BE2C (cell line): ENCODE data around the gene CCDC12.

Source experiments
- DNase-seq: peaks from one replicate; pipeline ENCODE4 v3.0.0-alpha.2; 2020
- H3K27me3 ChIP-seq: fragments of 250-450 bp; sonication (Bioruptor Pico); 2 replicates; pipeline ENCODE4 v1.5.1; 2020; ENCODE audit warnings: mild to moderate bottlenecking
- H3K36me3 ChIP-seq: fragments of 250-450 bp; sonication (Bioruptor Pico); 2 replicates; pipeline ENCODE4 v1.5.1; 2020; ENCODE audit warnings: mild to moderate bottlenecking
- H3K4me1 ChIP-seq: fragments of 250-450 bp; sonication (Bioruptor Pico); 2 replicates; pipeline ENCODE4 v1.5.1; 2020
- H3K4me3 ChIP-seq: 2 replicates; pipeline ENCODE4 v1.5.1; 2011; ENCODE audit warnings: low read depth, low read length
- H3K9me3 ChIP-seq: fragments of 250-450 bp; sonication (Bioruptor Pico); 2 replicates; pipeline ENCODE4 v1.5.1; 2020
- CTCF ChIP-seq: IDR thresholded peaks from 2 replicates; pipeline ENCODE4 v1.5.1; 2012; ENCODE audit warnings: mild to moderate bottlenecking, low read depth, low read length

The CCDC12 gene

GRCh38 chr3:46898321-46899150 lies 78.0 kb downstream of the CCDC12 start:
- no peak for DNase-seq
- Histone ChIP-seq H3K9me3 (no peaks in the 10 kb centered on the region), H3K36me3 (no peaks in the 10 kb centered on the region), H3K4me3 (no peak overlapping the region), H3K4me1 (no peaks in the 10 kb centered on the region), H3K27me3 (no peaks in the 10 kb centered on the region)
- TF ChIP-seq CTCF, result no peak

GRCh38 chr3:46897829-46898320 lies 78.7 kb downstream of the CCDC12 start:
- no peak for DNase-seq
- no peaks in the 10 kb centered on the region for H3K36me3 ChIP-seq
- no peak overlapping the region for H3K4me3 ChIP-seq
- H3K27me3 ChIP-seq, result no peaks in the 10 kb centered on the region
- TF ChIP-seq CTCF, result no peak
- no peaks in the 10 kb centered on the region for H3K4me1 ChIP-seq
- H3K9me3 ChIP-seq, result no peaks in the 10 kb centered on the region

GRCh38 chr3:46897031-46897430 lies 79.5 kb downstream of the CCDC12 start:
- no peaks in the 10 kb centered on the region for H3K36me3 ChIP-seq
- no peak for TF ChIP-seq CTCF
- no peaks in the 10 kb centered on the region for H3K4me1 ChIP-seq
- no peak for DNase-seq
- H3K27me3 ChIP-seq, result no peaks in the 10 kb centered on the region
- H3K9me3 ChIP-seq, result no peaks in the 10 kb centered on the region
- H3K4me3 ChIP-seq, result no peak overlapping the region

DNA sequence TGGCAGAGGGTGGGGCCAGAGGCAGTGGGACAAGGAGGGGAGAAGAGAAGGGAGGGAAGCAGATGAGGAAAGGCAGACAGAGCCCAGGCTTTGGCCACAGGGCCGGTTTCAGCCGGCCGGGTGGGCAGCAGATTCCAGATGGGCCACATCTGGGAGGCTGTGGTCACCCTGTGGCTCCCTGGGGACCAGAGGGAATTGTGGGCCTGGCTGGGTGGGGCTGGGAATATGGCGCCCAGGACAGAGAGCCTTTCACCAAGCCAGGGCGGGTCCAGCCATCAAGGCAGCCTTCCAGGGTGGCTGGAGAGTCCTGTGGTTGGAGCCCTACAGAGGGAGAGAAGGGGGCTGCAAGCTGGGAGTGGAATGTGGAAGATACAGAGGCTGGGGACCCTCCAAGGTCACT lies 80.2 kb downstream of the CCDC12 start:
- H3K4me1 ChIP-seq, result no peaks in the 10 kb centered on the region
- no peaks in the 10 kb centered on the region for H3K27me3 ChIP-seq
- DNase-seq, result no peak
- no peaks in the 10 kb centered on the region for H3K36me3 ChIP-seq
- no peak overlapping the region for H3K4me3 ChIP-seq
- H3K9me3 ChIP-seq, result no peaks in the 10 kb centered on the region
- no peak for TF ChIP-seq CTCF

GRCh38 chr3:46895761-46896160 lies 80.8 kb downstream of the CCDC12 start:
- Histone ChIP-seq H3K36me3 (no peaks in the 10 kb centered on the region), H3K4me3 (no peak overlapping the region), H3K27me3 (no peaks in the 10 kb centered on the region), H3K4me1 (no peaks in the 10 kb centered on the region), H3K9me3 (no peaks in the 10 kb centered on the region)
- TF ChIP-seq CTCF, result no peak
- DNase-seq, result no peak

DNA sequence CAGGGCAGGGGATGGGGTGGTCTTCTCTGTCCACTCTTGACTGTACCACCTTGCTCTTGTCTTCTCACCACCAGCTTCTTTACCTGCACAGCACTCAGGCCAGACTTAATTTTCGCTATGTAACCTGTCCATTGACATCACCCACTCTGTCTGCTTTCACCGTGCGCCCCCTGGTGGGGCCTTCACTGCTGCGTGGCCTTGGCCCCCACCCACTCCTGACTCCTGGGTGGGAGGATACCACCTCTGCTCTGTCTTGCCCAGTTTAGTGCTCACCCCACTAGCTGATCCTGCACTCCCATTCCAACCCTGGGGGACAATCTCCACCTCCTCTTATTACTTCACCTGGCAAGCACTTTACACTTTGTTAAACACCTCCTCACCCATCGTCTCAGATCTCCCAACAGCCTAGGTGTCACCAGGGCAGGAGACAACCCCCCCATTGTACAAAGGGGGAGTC lies 81.3 kb downstream of the CCDC12 start:
- H3K4me3 ChIP-seq, result no peak overlapping the region
- peak; percentile 75 for TF ChIP-seq CTCF
- H3K36me3 ChIP-seq, result no peaks in the 10 kb centered on the region
- no peaks in the 10 kb centered on the region for H3K27me3 ChIP-seq
- no peaks in the 10 kb centered on the region for H3K4me1 ChIP-seq
- H3K9me3 ChIP-seq, result no peaks in the 10 kb centered on the region
- peak; percentile 66 for DNase-seq
